Forelimb muscle (tissue), 1 donor: ENCODE results near the gene PDE8B. TPM values are rescaled to one million over a fixed set of nuclear protein-coding genes. Genes with fewer than 3 reads are reported as not detected.

Experiments used
- DNase-seq: peaks from one replicate; pipeline ENCODE4 v3.0.0-alpha.2; 2013; ENCODE audit warnings: low read depth
- polyA plus RNA-seq: library from polyadenylated mRNA; unstranded; fragments of 120-200 nt; gene quantifications from one replicate; pipeline ENCODE4 v1.2.1, GENCODE V29; 2013; ENCODE audit not compliant: insufficient read length

Gene PDE8B
- polyA plus RNA-seq, 1 donor: 3.9 TPM

DNA sequence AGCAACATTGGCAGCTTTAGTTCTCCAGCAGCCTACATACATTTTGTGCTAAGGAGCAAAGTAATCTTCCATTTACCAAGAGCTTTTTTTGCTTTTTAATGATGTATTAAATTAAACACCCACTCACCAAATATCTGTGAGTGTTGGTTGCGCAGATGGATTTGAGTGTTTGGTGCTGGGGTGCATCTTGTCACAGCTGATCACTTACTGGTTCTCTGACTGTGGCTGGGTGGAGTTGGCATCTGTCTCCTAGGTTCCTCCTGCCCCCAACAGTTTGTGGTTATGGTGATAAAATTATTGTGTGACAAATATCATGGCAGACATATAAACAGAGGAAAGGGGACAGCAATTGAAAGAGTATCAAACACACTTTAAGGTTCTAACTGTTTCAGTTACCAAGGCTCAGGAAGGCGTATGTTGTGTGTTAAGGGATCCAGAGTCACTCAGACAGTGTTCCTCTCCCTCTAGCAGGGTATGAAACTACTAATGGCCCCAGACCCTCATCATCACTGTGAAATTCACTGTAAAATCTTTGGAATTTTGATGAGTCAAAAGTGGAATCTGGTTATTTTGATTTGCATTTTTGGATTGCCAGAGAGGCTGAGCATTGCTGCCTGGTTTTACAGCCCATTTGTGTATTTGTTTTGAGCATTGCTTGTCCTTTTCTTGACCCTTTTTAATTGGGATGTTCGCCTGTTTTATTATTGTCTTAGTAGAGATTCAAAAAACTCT lies 81.7 kb downstream of the PDE8B start:
- DNase-seq: no peak

DNA sequence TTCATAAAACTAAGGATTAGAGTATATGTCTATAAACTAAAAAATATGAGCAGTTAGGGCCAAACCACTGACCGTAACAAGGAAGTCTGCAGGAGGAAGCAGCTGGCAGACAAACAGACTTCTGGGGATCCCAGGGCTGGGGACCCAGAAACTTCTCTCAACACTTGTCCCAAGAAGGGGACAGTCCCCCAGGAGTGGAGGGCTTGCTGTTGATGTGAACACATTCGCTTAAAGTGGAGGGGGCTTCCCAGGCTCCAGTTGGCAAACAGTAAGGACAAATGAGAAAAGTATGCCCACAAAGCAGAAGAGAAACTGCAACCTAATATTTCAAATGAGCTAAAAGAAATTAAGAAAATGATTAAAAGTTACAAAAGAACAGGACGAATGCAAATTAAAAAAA lies 83.7 kb downstream of the PDE8B start:
- no peak for DNase-seq

DNA sequence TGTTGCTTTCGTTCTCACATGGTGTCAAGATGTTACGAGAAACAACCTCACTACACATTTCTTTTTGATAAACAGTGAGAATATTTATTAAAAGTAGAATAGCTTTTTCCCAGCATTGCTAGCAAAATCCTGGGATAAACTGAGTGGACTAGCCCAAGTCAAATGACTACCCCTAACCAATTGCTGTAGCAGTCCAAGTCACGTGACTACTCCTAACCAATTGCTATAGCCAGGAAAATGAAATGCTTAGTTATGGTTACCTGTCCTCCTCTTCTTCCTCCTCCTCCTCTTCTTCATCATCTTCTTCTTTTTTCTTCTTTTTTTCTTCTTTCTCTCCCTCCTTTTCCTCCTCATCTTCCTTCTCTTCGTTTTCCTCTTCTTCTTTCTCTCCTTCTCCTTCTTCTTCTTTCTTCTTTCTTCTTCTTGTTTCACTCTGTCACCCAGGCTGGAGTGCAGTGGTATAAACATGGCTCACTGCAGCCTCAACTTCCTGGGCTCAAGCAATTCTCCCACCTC lies 85.4 kb downstream of the PDE8B start:
- no peak for DNase-seq

DNA sequence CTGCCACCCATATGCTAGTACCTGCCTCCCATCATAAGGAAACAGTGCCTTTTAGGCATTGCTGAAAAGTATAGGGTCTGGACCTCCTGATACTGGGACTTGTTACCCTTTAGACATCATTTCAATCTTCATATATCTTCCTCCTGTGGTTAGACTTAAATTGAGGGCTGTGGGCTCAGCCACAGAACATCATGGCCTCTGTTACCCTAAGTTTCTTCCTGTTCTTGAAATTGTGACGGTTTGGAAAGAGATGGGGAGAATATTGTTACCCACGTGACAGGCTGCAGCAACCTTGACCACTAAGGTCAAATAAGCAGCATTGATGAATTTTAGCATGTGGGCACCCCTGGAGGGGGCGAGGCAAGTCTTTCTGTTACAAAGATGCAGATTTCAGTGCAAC lies 87.7 kb downstream of the PDE8B start:
- DNase-seq: no peak

DNA sequence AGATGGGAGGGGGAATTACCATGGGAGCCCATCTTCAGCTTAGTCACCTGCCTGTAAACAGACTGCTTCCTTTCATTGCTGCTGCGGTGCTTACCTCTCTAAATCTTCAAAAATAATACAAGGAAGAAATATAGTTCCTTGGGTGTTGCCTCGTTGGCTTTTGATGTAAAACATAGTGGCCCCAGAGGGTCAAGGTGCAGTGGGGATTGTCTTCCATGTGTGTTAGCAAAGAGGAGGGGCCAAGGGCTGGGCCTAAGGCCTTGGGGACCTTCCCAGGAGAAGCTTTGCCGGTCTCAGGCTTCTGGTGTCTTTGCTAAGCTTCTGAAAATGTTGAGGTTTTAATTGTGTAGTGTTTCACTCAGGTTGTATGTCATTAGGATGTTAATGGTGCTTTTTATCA lies 90.0 kb downstream of the PDE8B start:
- DNase-seq: no peak

DNA sequence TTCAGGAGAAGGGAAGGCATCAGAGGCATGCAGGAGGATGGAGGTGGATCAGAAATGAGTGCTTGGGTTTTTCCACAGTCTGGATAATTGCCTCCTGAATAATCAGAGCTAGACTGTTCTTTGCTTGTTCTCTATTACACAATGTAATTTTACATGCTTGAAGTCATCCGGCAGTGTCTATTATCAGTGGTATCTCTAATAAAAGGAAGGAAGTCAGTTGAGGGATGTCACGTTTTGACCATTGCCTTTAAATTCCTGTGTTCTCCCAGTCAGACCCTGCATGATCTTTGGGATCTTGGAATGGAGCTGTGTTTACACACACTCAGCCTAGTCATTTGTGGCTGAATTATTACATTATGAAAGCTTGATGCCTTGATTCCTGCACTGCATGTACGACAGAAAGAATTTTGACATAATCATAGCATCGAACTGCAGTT lies 91.0 kb downstream of the PDE8B start:
- DNase-seq: no peak

DNA sequence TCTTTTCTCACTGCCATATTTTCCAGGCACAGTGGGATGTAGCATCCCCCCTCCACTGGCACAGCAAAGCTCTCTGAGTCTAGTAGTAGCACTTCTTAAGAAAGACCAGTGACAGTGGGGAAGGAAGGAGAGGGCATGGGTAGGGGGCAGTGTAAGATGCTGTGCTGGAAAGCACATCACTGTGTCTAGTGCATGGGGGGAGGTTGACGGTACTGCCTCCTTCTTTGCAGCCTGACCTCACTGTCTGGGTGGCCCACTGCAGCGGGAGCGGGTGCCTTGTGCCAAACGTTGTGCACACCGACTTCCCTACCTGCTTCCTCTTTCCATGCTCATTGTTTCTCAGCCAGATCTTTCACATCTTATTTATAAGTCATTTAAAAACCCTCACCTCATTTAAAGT lies 91.8 kb downstream of the PDE8B start:
- no peak for DNase-seq

DNA sequence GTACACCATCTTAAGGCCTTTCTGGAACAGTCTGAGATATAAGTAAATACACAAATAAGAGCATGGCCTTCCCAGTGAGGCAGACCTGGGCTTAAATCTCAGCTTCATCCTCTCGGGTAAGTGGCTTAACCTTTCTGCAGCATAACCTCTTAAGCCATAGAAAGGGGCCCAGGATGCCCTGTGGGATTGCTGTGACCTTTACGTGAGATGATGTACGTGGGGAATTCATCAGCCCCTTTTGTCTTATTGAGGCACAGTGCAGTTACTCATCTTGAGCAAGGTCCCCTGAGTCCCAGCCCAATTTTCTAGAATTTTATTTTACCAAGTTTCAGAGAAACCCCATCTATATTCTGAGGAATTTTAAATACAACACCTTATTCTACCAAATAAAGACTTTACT lies 92.2 kb downstream of the PDE8B start:
- DNase-seq: no peak

DNA sequence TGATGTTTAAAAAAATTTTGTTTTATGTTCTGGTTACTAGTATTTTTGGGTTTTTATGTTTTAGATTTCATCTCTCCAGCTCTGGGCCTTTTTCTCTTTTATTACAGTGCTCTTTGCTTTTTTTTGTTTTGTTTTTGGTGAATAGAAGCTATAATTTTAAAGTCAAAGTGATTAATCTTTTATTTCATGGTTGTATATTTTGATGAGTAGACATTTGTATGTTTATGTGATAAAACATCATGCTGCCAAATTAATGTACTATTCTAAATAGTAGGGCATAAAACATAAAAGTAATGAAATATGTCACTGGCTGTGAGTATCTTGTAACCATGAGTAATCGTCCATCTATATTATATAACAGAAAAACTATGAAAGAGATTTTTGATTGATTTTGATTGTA lies 93.9 kb downstream of the PDE8B start:
- no peak for DNase-seq

DNA sequence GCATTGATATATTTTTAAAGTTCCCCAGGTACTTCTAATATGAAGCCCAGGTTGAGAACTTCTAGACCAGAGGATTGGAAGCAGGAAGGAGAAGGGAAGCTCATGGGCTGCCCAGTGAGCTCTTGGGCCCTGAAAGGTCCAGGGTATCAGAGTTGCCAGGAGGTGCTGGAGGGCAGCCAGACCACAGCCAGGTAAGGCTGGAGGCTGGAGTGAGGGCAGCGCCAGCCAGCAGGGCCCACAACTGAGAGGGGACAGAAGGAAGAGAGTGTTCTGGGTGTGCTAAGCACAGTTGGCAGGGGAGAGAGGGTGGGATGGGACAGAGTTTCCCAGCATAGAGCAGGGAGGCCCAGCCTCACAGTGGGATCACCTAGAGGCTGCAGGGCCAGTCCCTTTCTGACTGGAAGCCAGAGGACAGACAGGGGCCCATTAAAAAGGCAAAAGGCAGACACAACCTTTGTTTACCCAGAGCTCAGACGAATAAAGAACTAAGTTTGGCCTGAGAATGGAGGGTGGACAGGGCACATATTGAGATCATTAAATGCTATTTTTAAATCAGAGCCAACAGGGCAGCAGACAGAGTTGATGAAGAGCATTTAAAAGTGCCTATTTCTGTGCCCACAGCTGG lies 94.9 kb downstream of the PDE8B start:
- DNase-seq: no peak

DNA sequence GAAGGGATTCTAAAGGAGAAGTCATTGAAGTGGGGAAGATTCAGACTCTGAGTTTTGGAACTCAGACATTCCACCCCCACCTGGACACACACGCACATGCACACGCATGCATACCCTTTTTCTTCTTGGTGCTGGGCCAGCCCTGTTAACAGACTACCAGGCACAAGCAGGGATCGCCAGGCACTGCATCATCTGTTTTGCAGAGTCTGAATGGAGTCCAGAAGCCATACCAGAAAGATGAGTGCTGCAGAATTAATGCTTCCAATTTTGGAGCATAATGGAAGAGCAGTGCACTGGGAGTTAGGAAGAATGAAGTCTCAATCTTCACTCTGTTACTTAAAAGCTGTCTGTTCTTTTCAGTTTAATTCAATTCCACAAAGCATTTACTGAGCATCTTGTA lies 95.5 kb downstream of the PDE8B start:
- DNase-seq: no peak

DNA sequence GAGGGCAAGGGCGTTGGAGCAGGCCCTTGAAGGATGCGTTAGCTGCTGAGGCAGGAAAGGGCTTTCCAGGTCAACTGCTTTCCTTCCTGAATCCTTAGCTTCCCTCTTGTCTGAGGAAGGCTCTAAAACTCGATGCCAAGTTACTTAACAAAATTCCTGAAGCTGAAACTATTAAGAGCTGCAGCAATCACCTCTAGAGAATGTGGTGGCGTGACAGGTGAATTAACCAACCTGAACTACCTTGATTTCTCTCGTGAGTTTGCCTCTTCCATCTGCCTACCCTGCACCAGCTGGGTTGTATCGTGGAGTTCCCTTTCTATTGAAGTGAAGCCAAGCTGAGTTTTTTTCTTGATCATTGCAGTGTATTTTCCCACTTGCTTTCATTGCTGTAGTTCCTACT lies 96.1 kb downstream of the PDE8B start:
- no peak for DNase-seq

DNA sequence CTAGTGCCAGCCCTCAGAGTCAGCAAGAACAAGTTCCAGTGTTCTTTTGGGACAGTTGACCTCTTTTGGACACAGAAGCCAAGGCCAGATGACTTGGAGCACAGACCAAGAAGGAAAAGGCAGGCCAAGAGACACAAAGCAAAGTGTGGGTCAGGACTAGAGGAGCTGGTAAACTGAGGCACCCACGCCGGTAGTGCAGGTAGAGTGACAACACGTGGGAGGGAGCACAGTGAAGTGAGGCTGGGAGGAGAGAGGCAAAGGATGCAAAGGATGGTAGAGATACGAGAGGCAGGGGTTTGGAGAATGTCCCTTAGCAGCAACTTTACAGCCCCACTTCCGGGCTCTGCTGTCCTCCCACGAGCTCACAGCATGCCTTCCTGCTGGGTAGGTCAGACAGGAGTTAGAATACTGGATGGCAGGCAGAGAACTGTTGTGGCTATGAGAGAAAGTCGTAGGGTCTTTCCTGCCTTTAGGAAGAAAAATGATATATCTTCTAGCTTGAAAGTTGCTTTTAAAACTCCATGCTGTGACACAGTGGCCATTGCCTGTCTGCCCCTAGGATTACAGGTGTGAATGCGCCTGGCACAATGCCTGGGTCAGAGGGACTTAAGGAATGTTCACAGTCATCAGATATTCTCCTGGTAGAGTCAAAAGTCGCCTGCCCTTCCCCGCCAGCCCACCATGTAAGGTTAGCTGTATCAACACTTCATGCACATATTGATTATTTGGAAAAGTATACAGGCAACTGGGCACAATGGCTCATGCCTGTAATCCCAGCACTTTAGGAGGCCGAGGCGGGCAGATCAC lies 97.9 kb downstream of the PDE8B start:
- no peak for DNase-seq

DNA sequence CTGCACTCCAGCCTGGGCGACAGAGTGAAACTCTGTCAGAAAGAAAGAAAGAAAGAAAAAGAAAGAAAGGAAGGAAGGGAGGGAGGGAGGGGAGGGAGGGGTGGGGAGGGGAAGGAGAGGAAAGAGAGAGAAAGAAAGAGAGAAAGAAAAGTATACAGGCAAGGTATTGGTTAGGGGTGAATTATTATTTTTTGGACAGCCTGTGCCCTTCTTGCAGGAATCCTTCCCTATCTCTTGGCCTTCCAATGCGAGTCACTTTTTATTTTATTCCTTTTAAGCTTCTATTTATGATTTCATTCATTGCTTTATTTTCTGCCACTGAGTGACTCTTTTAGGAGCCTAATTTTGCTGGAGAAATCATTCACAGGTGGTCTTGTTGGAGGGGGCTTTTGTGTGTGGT lies 98.7 kb downstream of the PDE8B start:
- DNase-seq: no peak

DNA sequence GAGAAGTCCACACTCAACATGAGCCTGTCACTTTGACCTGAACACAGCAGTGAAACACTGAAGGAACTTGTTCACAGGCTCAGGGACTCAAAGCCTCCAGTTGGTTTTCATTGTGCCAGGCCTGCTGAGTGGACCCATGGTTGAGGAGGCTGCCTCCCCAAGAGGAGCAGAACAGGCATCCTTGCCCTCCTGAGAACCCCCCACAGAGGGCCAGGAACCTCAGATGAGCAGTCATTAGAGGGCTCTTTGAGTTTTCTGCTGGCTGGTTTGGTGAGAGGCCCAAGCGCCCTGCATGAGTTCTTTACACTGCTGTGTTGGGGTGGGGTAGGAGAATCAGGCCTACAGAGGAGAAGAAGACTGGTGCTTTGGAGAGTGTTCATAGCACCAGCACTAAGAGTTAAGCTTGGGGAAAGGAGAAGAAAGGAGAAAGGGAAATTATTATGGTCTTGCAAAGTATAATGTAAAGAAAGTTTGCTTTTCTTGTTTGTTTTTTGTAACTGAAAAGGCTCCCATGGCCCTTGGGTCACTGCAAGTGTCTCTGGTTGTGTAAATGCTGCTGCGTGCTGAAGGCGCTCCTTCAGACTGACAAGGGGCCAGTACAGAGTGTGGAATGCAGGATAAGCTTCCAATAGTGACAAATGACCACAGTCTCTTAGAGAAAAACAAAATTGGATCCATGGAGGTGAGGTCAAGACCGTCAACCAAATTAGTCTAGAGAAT lies 100.2 kb downstream of the PDE8B start:
- DNase-seq: no peak

DNA sequence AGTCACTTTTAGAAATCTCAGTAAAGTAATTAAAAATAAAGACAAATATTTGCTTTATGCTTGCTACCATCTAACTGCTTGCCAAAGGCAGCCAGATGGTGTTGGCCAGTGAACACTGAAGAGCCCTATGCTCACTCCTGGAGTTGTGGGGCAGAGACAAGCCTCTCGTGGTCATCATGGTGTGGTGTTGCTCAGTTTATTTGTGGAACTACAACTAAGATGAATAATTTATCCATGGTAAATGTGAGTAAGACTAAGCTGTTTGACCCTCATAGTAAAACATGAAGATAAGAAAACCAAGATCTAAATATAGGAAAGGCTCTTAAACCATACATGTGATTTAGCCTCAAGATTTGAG lies 100.7 kb downstream of the PDE8B start:
- DNase-seq: no peak

DNA sequence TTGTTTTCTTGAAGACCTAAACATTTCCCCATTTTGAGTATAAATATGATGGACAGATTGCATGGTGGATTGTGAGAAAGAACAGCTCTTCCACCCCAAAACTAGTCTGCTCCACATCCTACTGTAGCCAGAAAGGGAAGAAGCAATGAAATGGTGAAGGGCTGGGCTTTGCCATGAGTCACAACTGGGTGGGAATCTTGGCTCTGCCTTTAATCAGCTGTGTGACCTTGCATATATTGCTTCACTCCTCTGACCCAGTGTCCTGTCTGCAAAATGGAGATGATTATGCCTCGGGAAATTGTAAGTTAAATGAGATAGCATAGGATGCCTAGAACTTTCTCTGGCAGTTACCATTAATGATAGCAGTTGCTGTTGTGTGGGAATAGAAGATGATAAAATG lies 101.9 kb downstream of the PDE8B start:
- no peak for DNase-seq

DNA sequence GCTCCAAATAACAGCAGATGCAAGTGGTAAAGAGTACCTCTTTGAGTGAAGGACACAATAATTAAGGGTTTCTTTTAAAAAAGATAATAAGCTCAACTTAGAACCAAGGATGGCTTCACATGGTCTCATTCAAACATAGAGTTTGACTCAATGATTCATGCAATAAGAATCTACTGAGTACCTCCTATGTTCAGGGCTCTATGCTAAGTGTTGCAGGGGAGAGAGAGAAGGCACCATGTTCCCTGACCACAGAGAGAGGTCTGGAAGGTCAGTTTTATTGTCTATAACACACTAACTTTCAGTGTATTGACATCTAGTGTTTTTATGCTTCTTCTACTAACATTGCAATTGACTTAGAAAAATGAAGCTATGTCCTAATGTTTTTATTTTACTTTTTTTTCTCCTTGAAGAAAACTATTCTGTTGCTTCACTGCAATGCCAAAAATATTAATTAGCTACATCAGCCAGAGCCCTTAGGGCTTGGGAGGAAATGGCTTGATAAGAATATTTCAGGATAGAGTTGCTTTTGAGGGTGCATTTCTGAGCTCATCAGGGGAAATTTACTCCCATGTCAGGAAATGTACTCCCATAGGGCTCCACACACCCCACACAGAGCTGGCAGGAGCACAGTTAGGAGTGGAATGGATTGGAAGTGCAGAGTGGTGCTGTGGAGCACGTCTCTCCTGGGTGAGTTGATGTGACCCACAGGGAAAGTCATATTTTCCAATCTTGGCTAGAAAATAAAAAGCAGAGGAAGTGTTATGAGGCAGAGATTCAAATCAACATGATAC lies 106.6 kb downstream of the PDE8B start:
- no peak for DNase-seq

DNA sequence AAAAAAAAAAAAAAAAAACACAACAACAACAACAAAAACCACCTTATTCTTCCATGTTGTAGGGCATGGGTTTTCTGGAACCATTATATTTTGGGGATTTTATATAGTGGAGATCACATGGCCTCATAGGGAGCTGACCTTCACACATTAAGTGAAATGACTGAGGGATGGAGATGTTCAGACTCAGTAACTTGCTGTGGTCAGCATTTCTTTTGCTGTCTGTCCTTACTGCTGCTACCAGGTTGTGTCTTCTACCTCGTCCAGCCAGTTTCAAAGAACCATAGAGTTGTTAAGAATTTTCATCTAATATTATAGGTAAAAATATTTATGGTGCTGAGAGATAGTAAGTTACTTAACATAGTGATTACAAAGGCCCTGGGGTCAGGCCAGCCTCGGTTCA lies 107.6 kb downstream of the PDE8B start:
- no peak for DNase-seq

DNA sequence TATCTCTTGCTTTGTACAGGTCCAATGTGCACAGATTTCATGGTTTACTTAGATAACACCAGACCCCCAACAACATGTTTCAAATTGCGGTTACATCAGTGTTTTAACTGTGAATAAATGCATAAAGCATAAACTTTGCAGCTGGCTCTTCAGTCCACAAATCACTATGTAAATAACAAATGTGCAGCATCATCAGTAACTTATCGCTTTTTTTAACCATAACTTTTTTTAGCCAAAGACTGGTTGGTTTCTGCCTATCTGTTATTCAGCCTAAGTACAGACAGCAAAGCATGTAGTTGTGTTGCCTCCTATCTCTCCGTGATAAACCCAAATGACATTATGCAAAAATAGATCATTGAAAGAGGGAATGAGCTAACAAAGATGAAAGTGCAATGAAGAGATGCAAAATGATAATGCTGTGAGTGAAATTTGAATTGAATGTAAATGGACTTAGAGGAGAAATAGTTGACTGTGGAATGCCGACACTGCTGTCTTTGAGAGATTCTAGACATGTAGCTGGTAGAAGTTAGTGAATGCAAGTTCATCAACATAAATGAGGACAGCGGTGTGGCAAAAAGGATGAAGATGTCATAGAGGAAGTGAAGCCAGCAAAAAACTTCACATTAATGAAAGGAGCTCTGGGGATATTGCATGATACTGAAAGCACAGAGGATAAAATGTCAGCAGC lies 108.8 kb downstream of the PDE8B start:
- DNase-seq: no peak
